Measurements from ENCODE around the gene PRDX5.

- TF ChIP-seq CTCF (conservative IDR thresholded peaks at IDR 0.05; ENCODE audit: low read depth, low read length) (no peak), EZH2 (IDR thresholded peaks at IDR 0.05; ENCODE audit: borderline replicate concordance, low read depth, low read length, poor library complexity, severe bottlenecking) (no peak)
Observed at GRCh38 chr11:64275031-64275800, 42.7 kb upstream of the PRDX5 start.
